ENCODE data around the gene FGF14.
A peak's percentile ranks its signal among the peaks of the same experiment; 100 is the strongest.

The FGF14 gene

DNA sequence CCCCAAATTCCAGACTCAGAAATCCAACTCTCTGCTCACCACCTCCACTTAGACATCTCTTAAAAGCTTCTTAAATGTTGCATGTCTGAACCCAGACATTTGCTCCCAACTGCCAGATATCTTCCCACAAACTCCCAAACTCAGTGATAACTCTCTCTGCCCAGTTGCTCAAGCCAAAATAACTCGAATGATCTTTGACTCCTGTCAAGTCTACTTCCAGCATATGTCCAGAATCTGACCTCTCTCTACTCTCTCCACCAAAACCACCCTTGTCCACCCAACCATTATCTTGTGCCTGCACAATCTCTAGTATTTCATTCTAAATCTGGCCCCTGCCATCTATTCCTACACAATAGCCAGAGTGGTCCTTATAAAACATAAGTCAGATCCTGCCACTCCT lies 99.3 kb downstream of the FGF14 start:
- no peak for DNase-seq

DNA sequence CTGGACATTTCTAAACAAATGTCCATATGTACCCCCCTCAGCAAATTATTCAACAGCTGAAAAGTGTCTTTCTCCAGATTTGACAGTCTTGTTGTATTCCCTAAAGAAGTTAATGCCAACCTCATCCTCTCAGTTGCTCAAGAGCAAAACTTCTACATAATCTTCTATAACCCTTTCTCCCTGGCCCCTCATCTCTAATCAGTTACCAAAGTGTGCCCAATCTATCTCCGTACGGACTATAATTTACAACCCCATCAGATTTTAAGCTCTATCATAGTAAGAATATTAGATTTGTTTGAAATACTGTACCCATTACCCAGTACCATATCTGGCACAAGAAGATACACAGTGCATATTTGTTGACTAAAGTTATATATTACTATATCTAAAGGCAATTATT lies 101.5 kb downstream of the FGF14 start:
- DNase-seq = no peak

DNA sequence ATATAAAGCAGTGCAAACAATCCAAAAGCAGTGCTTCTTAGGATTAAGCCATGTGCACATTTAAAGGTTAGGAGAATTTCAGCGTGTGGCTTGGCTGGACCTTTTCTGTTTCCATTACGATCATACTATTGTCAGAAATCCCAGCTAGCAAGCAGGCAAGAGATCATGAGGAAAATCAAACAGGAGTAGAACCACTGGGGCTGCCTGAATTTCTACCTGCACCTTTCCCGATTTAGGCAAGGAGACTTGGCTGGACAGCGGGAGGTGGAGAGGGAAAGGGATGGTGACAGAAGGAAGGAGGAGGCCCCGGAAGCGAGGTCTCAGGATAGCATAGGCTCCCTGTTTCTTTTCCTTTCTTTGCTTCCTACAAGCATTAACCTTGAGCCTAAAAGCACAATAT lies 102.5 kb downstream of the FGF14 start:
- no peak for DNase-seq

DNA sequence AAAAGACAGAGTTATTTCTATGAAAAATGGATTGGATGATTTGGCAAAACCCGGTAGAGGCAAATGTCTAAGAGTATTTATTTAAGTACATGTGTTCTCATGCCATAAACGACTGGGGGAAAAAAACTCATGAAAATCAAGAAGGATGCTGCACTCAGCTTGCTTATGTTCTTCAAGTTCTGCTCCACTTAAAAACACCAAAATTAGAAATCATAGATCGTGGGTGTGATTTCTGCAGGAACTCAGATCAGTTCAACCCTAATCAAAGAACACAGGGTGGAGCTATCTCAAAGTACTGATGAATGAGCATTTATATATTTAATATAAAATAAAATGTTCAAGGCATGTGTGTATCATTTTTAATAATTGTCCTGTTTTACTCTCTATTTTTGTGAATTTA lies 103.8 kb downstream of the FGF14 start:
- DNase-seq = no peak

DNA sequence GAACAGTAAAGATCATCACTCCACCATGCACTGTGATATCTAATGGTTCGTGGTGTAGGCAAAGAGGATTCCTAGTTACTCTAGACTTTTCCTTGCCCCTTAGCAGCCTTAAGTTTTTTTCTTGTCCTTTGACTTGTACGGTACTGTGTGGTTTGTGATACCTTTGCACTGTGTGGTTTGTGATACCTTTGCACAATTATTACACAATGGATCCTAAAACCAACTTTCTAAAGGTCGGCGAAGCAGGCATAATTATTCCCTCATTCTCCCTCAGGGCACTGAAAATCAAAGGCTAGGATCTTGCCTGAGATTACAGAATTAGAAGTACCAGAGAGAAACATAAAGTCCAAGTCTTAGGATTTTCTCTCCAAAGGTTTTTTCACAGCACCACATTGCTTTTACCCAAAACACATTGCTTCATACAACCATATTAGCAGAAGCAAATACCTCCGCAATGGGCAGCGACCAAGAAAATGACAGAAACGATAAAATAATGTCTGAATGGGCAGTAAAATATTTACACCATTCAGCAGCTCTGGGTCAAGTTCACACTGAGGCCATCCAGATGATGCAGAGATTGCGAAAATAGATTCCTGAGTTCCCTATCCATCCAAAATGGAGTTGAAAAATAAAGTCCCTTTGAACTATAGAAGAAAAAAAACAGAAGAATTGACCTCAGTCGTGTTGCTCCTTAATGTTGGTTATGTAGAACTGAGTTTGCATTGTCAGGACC lies 106.4 kb downstream of the FGF14 start:
- DNase-seq = no peak

DNA sequence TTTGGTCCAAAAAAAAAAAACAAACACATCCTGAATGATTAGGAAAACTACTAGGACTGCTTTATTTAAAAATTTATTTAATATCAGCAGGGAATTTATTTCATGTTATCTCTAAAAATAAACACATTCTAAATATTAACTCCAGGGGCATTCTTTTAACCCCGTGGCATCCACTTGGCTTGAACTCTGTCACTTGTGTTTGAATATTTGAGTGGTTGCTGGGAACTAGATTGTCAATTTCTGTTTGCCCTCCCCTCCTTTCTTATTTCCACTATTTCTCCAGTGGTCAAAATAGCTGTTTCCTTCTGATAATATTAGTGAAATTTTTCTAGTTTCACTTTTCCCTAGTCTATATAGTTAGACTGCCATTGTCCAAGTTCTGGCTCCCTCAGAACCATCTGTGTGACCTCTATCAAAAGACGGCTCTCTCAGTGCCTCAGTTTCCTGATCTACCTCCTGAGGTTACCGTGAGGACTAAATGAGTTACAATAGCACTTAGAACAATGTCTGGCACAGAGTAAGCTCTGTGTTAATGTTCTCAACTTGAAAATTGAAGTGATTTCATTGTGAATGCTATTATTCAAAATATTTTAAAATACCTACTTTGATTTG lies 107.3 kb downstream of the FGF14 start:
- DNase-seq = no peak

DNA sequence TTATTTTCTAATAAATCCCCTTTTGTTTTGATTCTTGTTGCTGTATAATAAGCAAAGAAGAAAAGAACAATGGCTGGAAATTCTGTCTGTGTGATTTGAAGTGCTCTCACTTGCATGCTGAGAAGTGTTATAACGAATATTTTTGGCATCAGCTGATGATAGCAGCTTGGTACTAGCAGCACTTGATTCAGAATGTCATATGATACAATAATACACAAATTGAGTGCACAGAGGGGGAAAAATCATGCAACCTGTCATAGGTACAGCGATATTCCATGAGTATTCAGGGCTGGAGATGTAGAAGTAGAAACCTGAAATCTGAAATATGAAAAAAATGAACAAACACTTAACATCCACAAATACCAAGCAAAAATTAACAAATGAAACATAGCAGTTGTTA lies 108.1 kb downstream of the FGF14 start:
- DNase-seq = no peak

DNA sequence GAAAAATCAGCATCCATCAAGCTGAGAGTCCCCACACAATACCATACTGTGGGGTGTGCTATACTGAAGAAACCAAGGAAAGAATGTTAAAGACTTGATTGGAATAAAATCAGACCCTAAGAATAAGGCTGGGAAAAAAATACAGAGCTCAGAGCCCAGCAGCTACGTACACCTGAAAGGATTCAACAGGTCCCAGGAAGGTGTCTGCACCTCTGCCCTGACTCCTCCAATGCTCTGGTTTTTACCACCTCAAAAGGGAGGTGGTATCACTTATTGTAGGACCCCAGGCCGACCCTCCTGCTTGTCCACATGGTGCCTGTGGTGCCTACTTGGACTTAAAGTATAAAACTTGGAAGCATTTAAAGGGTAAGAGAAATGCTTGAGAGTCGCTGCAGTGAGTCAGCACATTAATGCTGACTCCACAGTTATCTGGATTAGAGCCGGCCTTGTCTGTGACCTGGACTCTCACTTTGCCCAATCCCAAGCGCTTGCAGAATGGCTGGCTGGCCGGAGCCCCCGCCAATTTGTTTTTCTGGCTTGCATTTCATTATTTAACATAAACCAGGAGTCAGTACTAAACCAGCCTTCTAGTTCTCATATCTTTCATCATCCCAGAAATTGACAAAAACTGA lies 110.1 kb downstream of the FGF14 start:
- no peak for DNase-seq

DNA sequence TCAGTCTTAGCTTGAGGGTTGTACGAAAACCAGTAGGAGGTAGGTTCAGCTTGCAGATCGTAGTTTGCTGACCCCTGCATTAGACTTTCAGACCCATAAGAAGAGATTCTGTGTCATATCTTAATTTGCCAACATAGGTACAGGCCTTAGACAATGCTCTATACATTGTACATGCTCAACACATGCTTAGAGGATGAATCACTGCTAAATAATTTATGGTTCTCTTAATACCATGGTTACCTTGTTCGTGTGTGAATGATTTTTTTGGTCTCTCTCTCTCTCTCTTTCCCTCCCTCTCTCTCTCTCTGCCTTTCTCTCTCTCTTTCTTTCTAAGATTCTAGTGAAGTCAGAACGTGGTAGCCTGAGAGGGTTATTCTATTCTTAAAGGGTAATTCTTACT lies 112.2 kb downstream of the FGF14 start:
- no peak for DNase-seq

DNA sequence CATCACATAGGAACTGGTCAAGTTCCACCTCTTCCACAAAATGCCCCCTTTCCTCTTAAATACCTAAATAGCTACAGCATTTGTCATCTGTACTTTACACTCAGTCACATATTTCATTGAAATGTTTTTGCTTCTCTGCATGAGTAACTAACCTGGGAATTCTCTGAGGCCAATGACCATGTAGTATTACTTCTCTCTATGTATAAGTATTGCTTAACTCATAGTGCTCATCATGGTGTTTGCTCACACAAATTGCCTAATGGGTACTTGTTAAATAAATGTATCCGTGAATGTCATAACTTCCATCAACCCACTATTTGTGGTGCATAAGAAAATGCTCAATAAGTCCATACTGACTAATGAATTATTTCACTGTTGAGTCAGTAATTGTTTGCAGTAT lies 115.5 kb downstream of the FGF14 start:
- peak; percentile 94 for DNase-seq

DNA sequence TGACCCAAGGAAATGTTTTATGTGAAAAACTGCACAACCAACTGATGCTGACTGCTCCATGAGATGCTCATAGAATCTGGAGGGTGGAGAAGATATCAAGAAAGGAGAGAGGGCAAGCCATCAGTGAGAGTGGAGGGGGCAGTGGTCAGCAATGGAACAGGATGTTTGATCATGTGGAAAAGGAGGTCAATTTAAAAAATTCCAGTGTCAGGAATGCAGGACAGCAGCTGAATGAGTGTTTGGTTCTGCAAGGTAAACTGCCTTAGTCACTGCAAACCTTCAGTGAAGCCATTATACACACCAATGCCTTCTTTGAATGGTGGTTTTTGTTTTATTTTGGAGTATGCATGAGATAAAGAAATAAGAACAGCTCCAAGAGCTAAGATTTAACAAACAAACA lies 121.5 kb downstream of the FGF14 start:
- DNase-seq = peak; percentile 90

DNA sequence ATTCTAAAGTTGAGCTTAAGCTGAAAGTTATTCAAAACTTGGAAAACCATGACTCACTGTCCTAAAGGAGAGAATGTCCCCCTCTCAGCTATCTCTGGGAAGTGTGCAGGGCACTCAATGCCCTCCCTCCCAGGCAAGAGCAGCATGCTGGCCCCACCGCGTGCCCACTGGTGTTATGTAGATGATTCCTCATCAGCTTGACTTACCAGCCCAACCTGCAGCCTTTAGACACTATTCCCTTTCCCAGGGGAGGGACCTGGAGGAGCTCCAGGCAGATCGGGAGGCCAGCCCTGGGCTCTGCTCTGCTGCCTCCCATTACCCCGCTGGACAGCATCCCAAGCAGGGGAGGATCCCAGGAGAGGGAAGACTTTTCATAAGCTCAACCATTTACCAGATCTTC lies 124.6 kb downstream of the FGF14 start:
- DNase-seq = peak; percentile 13

DNA sequence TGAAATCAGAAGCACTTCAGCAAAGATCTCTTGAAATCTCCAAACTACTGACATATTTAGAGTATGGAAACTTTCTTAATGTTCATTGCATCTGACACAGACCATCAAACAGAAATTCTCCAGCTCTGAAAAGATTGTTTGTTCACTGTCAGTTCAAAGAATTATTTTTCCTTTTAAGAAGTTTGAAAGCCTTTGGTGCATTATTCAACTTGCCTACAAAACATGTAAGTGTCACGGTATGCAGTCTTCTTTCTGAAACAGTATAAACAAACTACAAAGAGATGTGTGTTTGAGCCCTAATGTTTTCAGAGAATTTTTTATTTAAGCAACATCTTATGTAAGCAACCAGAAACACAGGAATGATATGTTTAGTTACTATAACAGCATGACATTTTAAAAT lies 125.4 kb downstream of the FGF14 start:
- no peak for DNase-seq

DNA sequence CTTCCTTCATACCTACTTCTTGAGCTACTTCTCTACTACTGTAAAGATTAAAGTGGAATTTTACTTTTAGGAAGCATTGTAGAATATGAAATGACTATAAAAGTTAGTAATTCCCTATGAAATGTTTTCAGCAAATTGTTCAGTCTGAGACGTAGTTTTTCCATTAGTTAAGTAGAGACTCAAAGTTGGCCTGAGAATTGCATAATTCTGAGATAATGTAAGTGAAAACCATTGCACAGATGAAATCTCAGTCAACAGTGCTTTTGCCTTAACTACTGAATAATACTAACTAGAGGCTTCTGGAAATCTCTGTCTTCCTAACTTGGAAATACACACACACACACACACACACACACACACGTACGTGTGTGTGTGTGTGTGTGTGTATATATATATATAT lies 125.9 kb downstream of the FGF14 start:
- DNase-seq = no peak

DNA sequence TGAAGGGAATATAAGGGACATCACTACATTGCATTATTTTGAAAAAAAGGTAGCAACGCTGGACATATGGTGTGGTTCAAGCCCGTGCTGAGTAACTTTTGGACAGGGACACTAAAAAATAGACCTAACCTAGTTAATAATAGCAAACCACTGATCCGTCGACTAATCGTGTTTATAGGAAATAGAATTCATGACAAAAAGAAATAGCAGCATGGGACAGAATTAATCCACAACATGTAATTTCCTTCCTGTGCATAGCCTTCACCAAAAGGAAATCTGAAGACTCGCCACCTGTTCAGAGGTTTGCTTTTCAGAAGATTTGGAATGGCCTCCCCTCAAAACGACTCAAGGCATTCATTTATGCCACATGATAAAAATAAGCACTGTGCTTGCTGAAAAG lies 128.7 kb downstream of the FGF14 start:
- DNase-seq = no peak

DNA sequence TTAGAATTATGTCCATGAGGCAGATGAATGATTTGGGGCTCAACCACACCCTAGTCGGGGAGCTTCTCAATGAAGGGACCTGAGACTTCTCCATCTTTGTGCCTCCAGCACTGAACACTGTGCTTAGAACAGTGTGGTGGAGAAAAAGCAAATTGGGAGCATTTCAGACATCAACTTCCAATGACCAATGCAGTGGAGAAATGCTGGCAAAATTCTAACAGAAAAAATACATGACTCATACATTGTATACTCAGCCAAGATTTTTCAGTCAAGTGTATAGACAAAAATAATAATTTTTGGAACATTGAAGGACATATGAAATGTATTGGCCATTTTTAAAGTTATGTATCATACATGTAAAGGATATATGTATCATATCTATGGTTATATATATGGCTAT lies 134.7 kb downstream of the FGF14 start:
- DNase-seq = no peak

DNA sequence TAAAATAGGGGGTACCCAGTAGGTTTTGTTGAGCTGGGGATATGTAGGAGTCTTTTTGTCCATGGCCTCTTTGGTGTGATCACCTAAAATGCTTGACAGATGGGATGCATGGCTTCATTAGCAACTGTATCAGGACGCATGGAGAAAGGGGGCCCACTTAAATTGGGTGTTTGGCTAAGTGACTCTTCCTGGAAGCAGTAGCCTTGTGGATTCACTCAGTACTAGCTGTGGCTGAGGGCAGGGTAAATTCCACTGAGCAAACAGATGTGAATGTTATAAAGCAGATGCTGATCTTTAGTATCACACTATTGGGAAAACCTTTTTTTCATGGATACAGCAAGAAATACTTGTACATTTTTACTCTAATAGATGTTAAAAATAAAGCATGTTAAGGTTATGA lies 140.0 kb downstream of the FGF14 start:
- DNase-seq = no peak

DNA sequence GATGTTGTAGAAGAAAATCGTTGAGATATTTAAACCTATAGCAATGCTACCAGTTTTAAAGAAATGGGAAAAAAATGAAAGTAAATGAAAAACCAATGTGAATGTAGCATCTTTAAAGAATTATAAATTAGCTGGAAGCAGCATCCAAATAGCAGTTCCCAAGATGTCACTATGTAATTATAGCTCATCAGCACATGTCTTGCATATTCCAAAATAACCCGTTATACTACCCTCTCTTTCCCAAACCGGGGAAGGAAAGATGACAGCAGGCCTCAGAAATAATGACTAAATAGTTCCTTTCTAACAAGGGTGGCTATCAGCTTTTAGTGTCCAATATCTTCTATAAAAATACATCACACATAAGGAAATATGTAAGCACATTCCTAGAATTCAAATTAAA lies 140.5 kb downstream of the FGF14 start:
- DNase-seq = no peak

DNA sequence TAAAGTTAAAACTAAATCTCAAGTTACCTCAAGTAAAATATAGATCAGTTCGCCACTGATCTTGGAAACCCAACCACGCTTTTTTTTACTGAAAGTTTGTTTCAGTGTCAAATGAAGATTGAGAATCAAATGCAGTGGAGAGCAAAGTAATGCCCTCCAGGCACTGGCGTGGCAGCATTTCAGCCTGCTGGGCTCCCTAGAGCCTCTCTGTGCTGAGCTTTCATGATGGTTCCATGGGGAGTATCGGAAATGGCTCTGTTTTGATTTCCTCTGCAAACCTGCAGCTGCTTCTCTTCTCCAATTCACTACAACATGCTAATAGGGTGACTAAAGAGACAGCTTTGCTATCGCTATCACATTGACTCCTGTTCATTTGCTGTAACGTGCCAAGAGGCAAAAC lies 141.6 kb downstream of the FGF14 start:
- no peak for DNase-seq

DNA sequence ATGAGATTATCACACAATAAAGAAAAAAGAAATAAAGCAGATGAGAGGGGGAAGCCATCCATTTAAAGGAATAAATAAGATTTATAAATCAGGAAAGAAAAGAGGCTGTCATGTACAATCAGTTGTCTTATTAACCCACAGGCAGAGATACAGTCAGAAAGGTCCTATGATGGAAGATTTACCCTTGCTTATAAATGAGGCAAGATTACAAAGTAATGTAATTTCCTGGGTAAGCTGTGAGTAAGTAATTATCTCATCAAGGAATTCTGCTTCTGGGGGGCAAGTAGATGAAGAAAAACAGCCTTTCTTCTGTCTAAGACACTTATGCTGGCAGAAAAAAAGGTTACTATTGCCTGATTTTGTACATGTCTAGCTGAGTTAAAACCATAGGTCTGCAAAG lies 146.4 kb downstream of the FGF14 start:
- no peak for DNase-seq

DNA sequence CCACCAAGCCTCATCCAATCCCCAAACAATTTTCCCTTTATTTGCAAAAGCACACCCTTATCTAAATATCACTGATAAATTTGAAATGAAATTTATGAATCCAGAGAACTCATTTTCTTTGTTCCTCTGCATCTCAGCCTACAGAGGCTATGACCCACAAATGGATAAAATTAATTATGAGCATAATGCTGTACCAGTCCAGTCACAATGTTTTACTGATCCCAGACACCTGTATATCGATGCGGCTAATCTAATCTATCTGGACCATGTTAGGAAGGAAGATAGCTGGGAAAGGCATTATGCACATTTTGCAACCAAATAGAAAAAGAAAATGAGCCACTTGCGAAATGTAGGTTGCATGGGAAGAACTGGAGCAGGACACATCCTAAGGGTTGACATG lies 150.0 kb downstream of the FGF14 start:
- DNase-seq = no peak

DNA sequence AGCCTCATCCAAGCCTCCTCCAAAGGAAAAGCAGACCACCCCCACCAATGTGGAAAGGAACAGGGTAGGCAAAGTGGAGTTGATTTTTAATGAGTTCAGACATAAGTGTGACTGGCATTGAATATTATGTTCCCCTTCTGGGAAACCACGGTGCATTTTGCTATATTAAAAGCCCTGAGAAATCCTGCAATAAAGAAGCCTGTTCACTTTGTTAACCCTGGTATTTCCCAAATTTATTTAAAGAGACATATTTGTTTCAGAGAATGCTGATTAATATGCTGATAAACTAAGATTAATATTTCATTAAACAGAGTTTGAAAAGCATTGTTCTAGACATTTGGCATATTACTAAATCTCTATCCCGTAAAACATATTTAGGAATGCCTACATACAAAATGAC lies 151.4 kb downstream of the FGF14 start:
- no peak for DNase-seq

DNA sequence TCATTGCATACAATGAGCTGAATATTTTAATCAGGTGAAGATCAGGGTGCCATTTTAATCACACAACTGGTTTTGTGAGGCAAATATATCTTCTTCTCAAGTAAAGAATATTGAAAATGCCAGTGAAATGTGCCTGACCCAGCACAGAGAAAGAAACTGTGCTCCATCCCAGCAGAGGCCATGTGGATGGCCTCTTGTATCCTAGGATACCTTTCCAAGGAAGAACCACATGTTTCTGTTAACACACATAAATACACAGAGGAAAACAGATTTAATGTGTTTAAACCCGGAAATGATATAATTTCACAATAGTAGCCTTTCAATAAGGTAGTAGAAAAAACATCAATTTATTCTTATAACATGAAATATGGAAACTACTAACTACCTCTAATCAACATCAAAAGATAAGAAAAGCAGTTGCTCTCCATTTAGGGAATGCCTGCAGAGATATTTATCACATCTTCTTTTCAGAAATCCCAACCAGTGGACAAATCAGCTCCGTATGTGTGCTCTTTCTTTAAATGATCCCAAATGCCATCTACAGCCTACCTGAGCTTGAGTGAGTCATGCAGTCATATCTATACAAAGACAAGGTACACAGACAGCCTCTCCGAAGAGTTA lies 157.1 kb downstream of the FGF14 start:
- DNase-seq = no peak

DNA sequence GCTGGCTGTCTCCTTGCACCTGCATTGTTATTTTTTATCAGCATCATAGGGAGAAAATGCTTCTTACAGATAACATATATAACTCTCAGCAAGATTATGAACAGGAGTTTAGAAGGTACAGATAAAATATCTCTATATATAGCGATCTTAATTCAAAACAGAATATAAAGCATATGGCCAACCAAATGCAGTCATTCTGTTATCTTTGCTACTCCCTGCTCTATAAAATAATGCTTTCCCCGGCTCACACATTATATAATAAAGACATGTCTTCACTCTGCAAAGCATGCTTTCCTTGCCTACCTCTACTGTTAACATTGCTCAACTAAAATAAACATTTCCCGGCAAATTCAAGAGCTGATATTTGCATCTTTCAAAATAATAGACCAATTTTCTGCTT lies 161.7 kb downstream of the FGF14 start:
- no peak for DNase-seq

Data from kidney glomerular epithelial cell (primary cell).